ENCODE results near the gene ZBTB20.

Gene ZBTB20

DNA sequence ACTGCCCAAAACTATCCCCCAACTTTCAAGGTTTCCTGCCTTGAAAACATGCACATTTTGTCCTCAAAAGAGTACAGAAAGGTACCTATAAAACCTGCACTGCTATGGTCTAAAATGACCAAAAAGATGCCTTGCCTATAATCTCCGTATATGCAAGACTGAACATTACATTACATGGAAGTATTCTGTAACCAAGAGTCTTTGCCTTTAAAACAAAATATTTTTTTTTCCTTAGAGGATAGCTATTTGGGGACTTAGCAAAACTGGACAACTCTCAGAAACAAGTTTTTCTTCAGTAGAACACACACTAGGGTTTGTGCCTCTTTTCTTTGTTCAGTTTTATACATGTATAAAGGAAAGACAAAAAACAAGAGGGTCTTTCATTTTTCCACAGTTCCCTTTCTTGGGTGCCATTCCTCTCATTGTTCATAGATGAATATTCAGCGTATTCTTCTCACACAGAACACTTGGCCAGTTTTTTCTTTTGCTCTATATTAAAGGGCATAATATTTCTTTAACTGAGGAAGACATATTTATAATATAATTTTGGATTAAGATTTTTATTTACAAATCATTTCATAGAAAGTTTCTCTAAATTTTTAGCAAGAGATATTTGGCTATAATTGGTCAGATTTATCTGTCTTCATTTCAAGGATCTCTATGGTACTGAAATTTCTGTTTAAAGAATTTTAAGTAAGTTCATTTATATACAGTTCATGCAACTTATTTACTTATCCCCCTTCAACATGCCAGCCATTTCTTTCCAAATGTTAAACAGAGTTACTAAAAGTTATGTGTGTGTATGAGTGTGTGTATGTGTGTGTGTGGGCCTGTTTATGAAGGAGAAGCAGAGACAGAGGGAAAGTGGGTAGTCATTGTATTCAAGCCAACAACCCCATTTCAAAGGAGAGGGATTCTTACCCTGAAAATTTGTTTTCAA lies 142.6 kb downstream of the ZBTB20 start:
- no peak for DNase-seq

DNA sequence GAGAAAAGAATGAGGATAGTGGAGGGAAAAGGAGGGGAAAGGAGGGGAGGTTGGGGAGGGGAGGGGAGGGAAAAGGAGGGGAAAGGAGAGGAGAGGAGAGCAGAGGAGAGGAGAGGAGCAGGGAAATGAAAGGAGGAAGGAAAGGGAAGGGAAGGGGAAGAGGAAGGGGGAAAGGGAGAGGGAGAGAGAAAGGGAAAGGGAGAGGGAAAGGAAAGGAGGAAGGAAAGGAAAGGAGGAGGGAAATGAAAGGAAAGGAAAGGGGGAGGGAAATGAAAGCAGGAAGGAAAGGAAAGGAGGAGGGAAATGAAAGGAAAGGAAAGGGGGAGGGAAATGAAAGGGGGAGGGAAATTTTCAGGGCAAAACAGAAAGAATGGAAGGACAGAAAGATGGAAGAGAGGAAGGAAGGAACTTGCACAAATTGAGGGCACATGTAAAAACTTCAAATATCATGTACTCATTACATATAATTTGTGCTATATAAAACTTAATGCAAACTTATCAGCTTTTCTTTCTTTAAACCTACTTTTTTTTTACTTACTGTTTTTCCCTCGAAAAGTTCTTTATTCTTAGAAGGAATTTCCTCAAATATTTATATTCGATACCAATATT lies 148.0 kb downstream of the ZBTB20 start:
- no peak for DNase-seq

- no peak for DNase-seq
These were observed 152.3 kb downstream of the ZBTB20 start for GRCh38 chr3:114994554-114995341.

DNA sequence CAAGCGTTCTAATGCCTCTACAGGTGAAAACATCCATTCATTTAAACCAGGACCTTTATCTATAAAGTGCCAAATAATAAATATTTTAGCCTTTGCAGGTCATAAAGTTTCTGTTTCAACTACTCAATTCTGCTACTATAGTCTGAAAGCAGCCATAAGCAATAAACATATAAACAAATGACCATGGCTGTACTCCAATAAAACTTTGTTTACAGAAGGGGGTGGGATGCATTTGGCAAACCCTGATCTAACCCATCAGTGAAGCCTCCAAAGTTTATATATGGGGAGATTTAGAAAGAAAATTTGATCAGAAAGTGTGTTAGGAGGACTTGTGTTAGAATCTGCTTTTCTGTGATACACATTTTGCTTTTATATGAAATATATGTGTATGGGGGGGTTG lies 161.3 kb downstream of the ZBTB20 start:
- no peak for DNase-seq

- no peak for DNase-seq
These were observed 163.8 kb downstream of the ZBTB20 start for GRCh38 chr3:114983248-114983647.

GRCh38 chr3:114974387-114974786 lies 172.7 kb downstream of the ZBTB20 start:
- DNase-seq: no peak

GRCh38 chr3:114973536-114973935 lies 173.6 kb downstream of the ZBTB20 start:
- no peak for DNase-seq

DNA sequence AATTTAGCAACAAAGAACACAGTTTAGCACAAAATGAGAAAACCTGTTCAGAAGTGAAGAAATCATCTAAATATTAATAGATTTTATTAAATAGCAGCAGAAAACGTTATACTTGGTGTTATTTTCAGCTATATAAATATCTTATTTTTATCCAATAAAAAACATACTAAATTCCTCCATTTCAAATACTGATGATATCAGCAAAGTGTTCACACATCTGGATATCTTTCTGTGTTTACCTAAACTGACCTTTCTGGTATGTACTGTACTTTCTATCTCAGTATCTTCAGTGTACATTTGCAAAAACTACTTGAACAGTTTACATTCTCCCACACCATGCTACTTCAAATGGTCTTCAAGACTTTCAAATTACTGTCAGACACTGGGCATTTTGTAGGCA lies 179.9 kb downstream of the ZBTB20 start:
- DNase-seq: no peak

DNA sequence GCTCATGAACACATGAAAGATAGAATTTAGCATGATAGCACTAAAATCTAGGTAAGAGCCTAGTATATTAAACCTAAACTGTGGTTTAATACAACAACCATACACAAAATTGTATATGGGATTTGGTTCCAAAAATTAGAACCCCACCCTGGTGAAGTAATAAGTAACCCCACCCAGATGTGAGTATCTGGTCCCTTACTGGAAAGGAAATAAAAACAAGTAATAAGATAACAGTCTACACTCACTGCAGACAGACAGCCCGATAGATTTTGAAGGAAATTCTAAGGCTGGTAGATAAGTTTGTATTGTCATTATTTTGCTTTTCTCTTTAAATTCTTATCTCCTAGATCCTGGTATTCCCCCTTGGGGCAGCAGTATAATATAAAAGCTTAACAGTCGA lies 184.9 kb downstream of the ZBTB20 start:
- no peak for DNase-seq

GRCh38 chr3:114958930-114959329 lies 188.2 kb downstream of the ZBTB20 start:
- DNase-seq: no peak

- DNase-seq: no peak
These were observed 193.3 kb downstream of the ZBTB20 start for GRCh38 chr3:114953800-114954199.

DNA sequence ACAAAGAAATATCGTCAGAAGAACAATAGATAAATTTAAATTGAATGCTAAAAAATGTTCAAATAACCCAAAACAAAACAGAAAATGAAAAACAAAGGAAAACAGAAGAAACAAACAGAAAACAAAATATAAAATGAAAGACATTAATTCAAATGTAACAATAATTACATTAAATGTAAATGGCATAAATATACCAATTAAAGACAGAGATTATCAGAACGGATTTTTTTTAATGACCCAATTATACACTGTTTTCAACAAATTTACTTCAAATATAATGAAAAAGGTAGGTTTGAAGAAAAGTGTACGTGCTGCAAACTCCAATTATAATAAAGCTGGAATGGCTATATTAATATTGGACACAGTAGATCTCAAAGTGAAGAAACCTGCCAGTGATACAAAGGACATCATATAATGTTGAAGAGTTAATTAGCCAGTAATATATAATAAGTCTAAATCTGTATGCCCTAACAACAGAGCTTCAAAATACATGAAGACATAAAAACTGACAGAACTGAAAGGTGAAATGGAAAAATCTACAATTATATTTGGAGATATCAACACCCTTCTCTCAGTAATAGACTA lies 193.8 kb downstream of the ZBTB20 start:
- DNase-seq: no peak

GRCh38 chr3:114942773-114943172 lies 204.3 kb downstream of the ZBTB20 start:
- no peak for DNase-seq

DNA sequence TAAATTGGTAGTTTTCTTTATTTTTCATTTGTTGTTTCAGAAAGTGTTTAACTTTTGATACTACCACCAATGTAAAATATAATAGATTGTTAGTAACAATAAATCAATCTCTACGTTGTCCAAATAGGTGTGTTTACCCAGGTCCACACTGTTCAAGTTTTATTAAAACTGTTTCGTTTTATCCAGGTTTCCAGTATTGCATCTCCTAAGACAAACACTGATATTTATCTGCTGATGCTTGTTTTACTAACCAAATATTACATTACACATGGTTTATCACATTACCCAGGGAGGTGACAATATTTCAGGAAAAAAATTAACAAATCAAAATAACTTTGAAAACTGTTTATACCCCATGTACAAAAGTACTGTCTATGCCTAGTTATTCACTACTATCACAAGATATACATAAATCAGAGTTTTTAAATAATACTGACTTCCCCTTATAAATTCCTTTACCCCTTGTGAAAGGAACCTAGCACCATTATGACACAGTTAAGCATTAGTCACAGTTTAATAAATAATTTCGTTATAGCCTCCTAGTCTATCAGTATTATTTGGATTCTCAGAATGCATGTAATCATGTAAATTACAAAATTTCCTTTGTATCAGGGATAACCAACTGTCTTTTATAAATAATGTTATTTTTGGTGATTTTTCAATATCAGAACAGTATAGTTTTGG lies 205.3 kb downstream of the ZBTB20 start:
- no peak for DNase-seq

DNA sequence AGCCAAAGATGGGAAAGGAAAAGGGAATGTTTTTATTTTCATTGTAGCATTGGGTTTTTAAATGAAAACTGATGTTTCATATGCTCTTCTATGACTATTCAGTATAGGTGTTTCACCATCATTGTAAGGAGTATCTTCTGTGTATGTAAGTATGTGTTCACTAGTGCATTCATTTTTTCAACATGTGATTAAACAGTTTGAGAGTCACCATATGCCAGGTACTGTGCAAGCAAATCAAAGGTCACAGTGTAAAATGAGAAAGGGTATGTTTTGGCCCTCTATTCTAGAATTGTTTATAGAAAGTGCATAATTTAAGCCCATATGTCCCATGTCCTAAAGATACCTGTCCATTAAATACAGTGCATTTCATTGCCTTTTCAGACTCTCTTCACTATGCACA lies 207.2 kb downstream of the ZBTB20 start:
- DNase-seq: no peak

DNA sequence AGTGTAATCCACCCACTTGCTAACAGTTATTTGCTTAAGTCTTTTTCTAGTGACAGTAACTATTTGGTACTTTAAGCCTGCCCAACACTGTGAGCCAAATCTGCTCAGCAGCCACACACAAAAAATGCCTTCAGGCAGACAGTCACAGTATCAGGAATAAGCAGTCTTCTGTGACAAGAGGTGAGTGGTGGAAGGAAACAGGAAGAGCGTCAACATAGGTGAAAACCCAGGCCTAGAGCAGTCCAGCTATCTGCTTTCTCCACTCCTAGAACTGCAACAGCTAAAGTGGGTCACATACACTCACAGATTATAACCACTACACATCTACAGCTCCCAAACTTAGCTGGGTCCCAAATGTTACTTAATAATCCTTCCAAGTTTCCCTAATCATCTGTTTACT lies 213.7 kb downstream of the ZBTB20 start:
- no peak for DNase-seq

GRCh38 chr3:114929971-114930732 lies 216.9 kb downstream of the ZBTB20 start:
- DNase-seq: no peak

DNA sequence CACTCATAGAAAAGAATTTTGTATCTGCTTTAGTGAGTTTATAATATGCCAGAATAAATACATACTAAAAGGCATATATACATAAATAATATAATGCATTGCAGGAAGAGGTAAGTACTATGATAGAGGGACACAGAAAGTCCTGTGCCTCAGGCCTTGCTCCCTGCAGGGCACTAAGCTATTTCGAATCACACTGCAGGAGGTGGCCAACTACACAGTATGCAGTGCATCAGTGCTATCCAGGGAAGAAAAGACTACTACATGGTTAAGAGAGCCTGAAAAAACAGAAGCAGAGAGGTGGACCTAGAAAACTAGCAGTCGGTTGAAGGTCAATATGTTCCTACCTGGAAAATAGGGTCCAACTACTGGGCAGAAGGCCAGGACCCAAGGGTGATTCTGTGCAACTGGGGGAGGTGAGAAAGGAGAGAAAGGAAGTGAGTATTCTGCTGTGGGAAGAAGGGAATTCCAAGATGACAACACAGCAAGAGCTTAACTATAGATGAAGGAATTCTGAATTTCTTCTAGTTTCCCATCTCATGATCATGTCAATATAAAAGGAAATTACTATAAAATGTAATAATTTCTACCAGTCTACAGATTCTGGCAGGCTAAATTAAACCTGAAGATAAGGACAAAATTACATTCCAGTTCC lies 218.0 kb downstream of the ZBTB20 start:
- DNase-seq: no peak

DNA sequence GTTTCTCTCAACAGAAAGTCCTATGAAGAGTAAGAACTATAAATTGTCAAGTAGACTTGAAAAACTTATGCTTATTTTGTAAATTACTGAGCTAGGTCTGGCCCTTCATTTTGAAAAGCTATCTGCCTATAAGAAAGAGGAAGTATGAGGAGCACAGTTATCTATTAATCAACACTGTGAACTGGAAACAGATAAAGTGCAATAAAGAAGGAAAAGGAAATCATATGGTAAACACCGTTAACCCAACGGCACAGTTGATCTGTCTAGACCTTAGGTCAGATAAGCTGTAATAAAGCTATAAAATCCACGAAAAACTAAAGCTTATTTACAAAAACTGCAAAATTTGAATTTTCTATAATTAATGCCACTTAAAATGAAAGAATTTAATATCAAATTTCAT lies 242.5 kb downstream of the ZBTB20 start:
- DNase-seq: no peak

DNA sequence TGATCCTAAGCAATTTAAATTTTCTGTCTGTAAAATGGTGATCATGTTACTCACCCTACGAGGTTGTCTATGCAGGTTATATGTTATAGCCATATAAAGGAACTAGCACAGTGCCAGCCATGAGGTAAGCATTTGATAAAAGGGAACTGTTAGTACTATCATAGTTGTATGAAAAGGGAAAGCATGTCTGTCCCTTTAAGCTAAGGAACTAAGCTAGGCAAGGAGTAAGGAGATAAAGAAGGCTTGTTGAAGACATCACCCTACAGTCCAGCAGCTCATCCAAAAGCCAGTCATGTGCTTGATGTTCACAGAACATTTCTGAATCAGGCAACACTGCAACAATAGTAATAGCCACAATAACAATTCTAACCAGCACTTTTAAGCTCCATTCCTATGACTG lies 243.9 kb downstream of the ZBTB20 start:
- DNase-seq: no peak

DNA sequence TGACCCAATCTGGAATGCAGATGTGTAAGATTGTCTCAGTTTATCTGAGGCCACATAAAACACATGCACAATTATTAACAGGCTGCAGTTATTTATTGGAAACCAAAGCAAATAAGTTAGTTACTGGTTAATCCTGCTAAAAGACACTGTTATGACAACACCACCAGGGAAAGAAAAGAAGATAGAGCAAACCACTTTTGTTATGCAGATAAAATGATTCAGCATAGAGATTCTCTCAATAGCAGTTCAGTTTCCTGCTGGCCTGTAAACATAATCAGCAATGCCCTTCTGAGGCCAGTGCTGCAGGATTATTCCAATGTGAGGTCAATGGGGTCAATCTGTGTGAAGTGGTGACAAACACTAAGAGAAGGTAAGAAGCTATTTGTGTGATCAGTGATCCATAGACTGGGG lies 244.4 kb downstream of the ZBTB20 start:
- DNase-seq: no peak

Data from T1000 (cell line).